Vagina (tissue), 2 donors: ENCODE data around the gene ELL2.

Source experiments
- POLR2AphosphoS5 ChIP-seq, 2 donors: sonication (generic); formaldehyde crosslinking; IDR thresholded peaks; one replicate each; pipeline ENCODE4 v1.9.0; 2017; ENCODE audit warnings: antibody characterized with exemption in 2 of 2, mild to moderate bottlenecking in 2 of 2, low read depth in 1 of 2; ENCODE audit not compliant: insufficient read depth in 1 of 2
- TF ChIP-seq, protein P1 (sequence below), 3 experiments: fragments of 450-650 bp in 2 of 3; fragments of 200-600 bp in 1 of 3; sonication (generic) in 1 of 3; IDR thresholded peaks; one replicate each; pipeline ENCODE4 v1.5.1; 2017 to 2019; ENCODE audit warnings: antibody characterized with exemption in 3 of 3, mild to moderate bottlenecking in 2 of 3, moderate library complexity in 2 of 3

DNA sequence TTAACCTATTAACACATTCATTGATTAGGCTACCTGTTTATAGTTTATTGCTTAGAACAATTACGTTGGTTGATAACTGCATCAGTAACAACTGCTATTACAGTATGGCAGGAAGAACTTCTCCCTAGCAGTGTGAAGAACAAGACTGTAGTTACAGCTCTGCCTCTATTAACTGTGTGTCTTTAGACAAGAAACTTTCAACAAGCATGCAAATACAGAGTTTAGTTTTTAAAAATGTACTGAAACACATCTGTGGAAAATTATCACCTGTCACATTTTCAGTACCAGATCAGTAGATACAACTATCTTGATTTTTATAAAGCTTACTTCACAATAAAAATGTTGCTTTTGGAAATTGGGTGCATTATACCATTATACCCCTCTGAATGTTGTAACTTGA is 22.2 kb downstream of the ELL2 start:
- TF ChIP-seq, protein P1, sequence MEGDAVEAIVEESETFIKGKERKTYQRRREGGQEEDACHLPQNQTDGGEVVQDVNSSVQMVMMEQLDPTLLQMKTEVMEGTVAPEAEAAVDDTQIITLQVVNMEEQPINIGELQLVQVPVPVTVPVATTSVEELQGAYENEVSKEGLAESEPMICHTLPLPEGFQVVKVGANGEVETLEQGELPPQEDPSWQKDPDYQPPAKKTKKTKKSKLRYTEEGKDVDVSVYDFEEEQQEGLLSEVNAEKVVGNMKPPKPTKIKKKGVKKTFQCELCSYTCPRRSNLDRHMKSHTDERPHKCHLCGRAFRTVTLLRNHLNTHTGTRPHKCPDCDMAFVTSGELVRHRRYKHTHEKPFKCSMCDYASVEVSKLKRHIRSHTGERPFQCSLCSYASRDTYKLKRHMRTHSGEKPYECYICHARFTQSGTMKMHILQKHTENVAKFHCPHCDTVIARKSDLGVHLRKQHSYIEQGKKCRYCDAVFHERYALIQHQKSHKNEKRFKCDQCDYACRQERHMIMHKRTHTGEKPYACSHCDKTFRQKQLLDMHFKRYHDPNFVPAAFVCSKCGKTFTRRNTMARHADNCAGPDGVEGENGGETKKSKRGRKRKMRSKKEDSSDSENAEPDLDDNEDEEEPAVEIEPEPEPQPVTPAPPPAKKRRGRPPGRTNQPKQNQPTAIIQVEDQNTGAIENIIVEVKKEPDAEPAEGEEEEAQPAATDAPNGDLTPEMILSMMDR (IDR thresholded peaks at IDR 0.05): no peak
- TF ChIP-seq POLR2AphosphoS5 (IDR thresholded peaks at IDR 0.05; ENCODE audit: insufficient read depth in 1 of 2, low read depth in 1 of 2): no peak
